Measurements from ENCODE around the gene ARL16.

The ARL16 gene

DNA sequence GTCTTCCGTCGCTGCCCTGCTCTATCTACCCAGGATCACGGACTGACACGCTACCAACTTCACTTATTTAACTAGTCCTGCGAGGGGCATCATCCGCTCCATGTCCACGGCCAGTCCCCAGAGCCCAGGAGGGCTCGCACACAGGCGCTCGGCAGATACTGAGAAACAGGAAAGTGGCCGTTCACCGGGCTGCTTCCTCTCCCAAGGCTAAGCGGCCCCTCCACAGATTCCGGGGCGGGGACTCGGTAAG lies 17.6 kb downstream of the ARL16 start:
- DNase-seq, result no peak

GRCh38 chr17:81665205-81666091 lies 18.1 kb downstream of the ARL16 start:
- DNase-seq, result no peak

- DNase-seq, result no peak
Observed at GRCh38 chr17:81664051-81664470, 19.5 kb downstream of the ARL16 start.

- DNase-seq, result no peak
Observed at GRCh38 chr17:81662002-81662401, 21.6 kb downstream of the ARL16 start.

GRCh38 chr17:81660441-81660840 lies 23.2 kb downstream of the ARL16 start:
- DNase-seq, result no peak

GRCh38 chr17:81659038-81659437 lies 24.6 kb downstream of the ARL16 start:
- DNase-seq, result no peak

DNA sequence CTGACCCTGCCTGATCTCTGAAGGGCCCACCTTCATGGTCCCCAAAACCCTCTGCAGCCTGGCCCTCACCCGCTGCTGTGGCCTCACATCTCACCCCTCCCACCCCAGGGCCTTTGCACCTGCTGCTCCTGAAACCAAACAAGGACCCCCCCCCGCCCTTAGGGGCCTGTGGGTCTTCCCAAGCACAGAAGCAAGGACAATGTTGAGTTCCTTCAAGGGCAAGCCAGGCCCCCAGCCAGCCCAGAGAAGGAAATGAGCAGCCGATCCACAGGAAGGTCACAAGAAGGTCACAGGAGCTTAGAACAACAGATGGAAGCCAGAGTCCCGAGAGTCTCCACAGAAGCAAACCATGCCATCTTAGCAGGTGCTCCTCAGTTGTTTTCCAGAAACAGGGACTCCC lies 26.8 kb downstream of the ARL16 start:
- no peak for DNase-seq

- DNase-seq, result no peak
Observed at GRCh38 chr17:81656118-81656743, 27.4 kb downstream of the ARL16 start, which contains the start of gene PDE6G. Gene PDE6G, minus strand, starts transcription at chr17:81656542. Its CDS starts 3,237 bp downstream, at chr17:81653305.

GRCh38 chr17:81655378-81656117 lies 28.0 kb downstream of the ARL16 start:
- no peak for DNase-seq

DNA sequence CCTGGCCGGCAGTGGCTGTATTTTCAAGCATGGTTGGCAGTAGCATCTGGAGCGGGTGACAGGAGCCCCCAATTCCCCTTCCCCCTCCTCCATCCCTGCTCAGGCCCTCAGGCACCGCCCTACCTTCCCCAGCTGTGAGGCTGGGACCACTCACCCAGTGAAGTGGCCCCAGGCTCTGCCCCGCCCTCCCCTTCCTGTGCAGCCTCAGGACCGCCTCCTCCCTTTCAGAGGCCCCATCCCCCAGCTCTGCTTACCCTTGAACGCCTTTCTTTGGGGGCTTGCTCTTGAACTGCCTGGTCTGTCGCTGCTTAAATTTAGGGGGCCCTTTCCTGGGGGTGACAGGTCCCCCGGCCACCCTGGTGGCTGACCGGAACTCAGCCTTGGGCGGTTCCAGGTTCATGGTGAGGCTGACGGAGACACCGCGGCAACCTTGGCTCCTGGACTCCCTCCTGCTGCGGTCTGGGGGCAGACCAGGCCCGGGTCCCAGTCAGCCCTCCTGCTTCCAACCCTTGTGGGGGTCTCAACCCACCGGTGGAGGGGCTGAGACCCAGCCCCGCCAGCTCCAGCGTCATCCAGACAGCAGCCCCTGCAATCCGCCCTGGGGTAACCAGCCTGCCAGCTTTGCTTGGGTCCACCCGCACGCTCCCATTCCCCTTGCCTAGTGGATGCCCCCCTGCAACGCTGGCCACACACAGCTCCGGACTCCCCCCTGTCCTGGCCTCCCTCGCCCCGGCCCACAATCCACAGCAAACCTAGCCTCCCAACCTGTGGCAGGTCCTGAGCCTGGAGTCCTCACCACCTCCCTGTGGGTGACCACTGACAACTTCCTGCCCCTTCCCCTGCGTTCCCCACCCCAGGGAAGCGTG lies 30.5 kb downstream of the ARL16 start:
- DNase-seq, result no peak

DNA sequence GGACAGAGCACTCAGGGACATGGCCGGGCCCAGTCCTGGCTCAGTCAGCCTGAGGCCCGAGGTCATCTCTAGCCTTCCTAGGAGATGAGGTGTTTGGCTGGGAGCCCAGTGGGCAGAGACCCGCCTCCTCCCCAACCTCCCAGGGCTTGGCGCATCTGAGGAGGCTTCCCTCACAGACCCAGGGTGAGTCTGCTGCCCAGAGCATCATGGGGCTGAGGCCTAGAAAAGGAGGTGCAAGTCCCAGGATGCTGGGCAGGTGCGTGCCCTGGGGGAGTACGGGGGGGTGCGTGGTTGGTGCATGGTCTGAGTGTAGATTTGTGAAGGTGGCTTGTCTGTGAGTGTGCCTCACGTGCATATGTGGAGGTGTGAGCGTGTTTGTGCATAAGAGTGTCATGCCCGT lies 31.9 kb downstream of the ARL16 start:
- DNase-seq, result no peak

DNA sequence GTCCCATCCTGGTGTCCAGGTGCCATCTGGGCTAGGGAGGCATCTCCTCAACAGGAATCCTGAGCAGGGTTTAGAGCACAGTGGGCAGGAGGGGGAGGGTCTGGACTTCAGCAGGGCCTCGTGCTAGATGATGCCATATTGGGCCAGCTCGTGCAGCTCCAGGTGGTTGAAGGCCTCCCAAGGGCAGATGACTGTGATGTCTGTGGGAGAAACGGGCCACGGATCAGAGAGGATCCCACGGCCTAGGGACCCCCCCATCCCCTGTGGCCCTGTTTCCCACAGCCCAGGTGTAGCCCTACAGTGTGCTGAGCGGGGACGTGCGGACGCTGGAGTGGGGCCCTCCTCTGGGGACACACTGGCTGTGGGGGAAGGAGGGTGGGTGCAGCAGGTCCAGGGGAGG lies 32.6 kb downstream of the ARL16 start:
- no peak for DNase-seq

DNA sequence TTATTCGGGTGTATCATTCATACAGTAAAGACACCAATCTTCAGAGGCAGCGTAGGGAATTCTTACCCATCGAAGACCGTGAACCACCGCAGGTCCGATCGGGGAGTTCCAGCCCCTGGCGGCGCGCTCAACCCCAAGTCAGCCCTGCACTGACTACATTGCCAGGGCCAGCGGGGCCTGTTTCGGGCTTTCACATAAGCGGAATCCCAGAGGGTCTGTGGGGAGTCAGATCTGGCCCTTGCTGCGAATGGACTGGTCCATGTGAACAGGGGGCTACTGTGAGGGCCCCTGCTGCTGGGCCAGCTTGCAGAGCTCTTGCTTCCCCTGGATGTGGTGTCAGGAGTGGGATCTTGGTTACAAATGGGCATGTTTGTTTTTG lies 34.9 kb downstream of the ARL16 start:
- DNase-seq, result no peak

DNA sequence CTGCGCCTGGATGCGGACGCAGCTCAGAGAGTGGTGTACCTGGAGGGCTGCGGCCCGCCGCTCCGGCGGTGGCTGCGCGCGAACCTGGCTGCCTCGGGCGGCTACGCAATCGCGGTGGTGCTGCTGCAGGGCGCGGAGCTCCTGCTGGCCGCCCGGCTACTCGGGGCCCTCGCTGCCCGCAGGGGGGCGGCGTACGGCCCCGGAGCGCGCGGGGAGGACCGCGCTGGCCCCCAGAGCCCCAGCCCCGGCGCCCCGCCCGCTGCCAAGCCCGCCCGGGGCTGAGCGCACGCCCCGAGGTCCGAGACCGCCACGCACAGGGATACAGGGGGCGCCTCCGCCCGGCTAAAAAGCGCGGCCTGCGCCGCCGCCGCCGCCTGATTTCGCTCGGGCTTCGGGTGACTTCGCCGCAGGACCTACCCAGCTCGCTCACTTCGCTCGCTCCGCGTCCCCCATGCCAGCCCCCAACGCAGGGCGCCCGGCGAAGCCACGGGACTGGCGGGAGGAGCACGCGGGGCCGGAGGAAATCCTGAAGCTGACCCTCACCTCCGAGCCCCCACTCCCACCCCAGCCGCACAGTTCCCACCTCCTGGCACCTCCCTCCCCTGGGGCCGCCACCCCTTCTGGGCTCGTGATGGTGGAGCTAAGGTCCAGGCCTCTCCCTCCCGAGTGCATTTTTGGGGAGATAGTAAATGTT lies 35.4 kb downstream of the ARL16 start:
- no peak for DNase-seq

- no peak for DNase-seq
Observed at GRCh38 chr17:81647640-81648012, 36.0 kb downstream of the ARL16 start.

DNA sequence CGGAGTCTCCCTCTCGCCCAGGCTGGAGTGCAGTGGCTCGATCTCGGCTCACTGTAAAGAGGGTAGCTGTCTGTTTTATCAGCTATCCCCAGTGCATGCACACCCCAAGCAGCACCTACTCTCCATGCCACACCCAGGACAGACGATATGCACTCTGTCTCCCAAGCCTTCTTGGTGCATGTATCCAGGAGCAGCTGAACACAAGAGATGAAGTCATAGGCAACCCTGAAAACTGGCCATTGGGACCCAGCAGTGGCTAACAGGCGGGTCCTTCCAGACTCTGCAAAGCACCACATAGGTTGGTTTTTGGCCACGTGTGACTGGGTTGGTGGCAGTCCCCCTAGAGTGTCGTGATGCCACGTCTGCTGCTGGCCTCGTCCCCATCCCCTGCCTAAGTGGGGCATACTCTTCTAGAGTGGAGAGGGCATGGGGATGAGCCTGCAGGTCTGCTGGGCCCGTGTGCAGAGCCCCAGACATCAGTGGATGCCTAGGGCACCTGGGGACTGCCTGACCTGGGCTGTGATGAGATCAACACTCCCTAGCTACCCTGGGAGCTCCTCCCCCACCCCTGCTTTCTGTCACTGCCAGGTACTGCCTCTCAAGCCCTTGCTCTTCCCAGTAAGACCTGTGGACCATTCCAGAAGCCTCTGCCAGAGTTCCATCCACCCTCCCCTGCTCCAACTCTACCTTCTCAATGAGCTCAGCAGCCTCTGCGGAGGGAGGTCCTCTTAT lies 36.6 kb downstream of the ARL16 start:
- no peak for DNase-seq

DNA sequence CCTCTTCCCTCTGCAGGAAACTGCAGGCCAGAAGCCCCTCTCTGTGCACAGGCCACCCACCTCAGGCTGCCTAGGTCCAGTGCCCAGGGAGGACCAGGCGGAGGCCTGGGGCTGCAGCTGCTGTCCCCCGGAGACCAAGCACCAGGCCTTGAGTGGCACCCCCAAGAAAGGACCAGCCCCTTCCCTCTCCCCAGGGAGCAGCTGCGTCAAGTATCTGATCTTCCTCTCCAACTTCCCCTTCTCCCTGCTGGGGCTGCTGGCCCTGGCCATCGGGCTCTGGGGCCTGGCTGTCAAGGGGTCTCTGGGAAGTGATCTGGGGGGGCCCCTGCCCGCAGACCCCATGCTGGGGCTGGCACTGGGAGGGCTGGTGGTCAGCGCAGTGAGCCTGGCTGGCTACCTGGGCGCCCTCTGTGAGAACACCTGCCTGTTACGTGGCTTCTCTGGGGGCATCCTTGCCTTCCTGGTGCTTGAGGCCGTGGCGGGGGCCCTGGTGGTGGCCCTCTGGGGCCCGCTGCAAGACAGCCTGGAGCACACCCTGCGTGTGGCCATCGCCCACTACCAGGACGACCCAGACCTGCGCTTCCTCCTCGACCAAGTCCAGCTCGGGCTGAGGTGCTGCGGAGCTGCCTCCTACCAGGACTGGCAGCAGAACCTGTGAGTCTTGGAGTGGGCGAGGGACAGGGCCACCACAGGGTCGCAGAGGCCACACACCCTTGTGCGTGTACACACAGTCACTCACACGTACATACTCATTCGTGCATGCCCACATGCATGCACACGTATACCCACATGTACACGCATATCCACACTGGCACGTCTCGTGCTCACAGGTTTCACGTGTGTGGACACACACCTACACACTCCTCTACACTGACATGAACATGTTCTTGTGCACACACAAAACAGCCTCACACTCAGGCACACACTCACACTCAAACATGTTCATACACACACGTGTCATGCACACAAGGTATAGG lies 38.3 kb downstream of the ARL16 start:
- DNase-seq, result no peak

GRCh38 chr17:81644496-81644895 lies 39.1 kb downstream of the ARL16 start:
- DNase-seq, result no peak

DNA sequence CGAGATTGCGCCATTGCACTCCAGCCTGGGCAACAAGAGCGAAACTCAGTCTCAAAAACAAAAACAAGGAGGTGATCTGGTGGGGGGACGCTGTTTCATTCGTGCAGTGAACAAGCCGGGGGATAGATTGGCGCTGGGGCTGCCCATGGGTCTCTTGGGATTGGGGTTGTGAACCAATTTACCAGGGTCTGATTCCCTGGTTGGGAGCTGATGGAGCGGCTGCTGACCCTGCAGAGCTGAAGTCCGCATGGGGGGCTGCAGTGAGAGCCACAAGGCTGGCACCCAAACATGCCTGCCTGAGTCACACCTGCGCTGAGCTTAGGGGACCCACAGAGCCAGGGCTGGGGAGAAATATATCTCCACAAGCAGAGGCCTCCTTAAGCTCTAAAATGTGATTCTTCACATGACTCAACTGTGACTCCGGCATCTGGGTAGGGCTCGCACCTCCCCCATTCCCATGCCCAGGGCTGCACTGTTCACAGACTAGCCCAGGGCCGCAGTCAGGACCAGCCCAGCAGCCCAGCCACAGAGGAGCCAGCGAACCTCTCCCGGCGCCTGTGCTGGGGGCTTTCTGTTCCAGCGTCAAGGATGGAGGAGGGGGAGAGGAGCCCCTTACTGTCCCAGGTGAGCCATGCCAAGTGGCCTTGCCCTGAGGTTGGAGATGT lies 41.6 kb downstream of the ARL16 start:
- DNase-seq, result no peak

DNA sequence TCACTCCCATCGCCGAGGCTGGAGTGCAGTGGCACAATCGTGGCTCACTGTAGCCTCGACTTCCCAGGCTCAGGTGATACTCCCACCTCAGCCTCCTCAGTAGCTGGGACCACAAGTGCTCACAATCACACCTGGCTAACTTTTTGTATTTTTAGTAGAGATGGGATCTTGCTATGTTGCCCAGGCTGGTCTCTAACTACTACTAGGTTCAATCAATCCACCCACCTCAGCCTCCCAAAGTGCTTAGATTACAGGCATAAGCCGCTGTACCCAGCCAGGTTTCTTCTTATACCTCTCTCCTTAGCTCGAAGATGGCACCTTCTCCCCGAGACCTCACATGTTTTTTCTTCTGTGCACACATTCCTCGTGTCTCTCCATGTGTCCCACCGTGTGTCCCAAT lies 43.6 kb downstream of the ARL16 start:
- DNase-seq, result no peak
